Lower lobe of right lung (tissue), 2 donors: ENCODE measurements around the gene GLB1L3. TPM values are rescaled to one million over a fixed set of nuclear protein-coding genes. Genes with fewer than 3 reads are reported as not detected.

Experiments used
- ATAC-seq, 2 donors: fragments of 200-7000 bp; cut with Tn5 transposase; one replicate each; pipeline ENCODE4 v1.9.1; 2020 to 2022; ENCODE audit warnings: mild to moderate bottlenecking in 2 of 2, moderate library complexity in 2 of 2
- DNase-seq: peaks from one replicate; pipeline ENCODE4 v3.0.0-alpha.2; 2020
- H3K27ac ChIP-seq: fragments of 200-600 bp; one replicate; pipeline ENCODE4 v1.8.0; 2022
- H3K27me3 ChIP-seq: fragments of 200-600 bp; one replicate; pipeline ENCODE4 v1.8.0; 2022; ENCODE audit warnings: low read depth
- H3K36me3 ChIP-seq: fragments of 200-600 bp; one replicate; pipeline ENCODE4 v1.8.0; 2022; ENCODE audit warnings: mild to moderate bottlenecking
- H3K4me1 ChIP-seq: fragments of 200-600 bp; one replicate; pipeline ENCODE4 v1.8.0; 2022
- H3K4me3 ChIP-seq: fragments of 200-600 bp; one replicate; pipeline ENCODE4 v1.8.0; 2022; ENCODE audit warnings: mild to moderate bottlenecking
- H3K9me3 ChIP-seq: fragments of 200-600 bp; one replicate; pipeline ENCODE4 v1.8.0; 2022
- intact Hi-C: fragments of 100-400 bp; cut with DNase I; formaldehyde crosslinking; loops from one replicate; pipeline ENCODE4 v1.11.0; 2022
- total RNA-seq: library from RNA; stranded (reverse); fragmentation: NEBNext Ultra II Directional; extraction: Animal tissue kit (Norgen Biotek cat#: 25700); gene quantifications from one replicate; pipeline ENCODE4 v1.2.1, GENCODE V29; 2021
- TF ChIP-seq, protein P1 (sequence below): fragments of 200-600 bp; IDR thresholded peaks from one replicate; pipeline ENCODE4 v1.8.0; 2022; ENCODE audit warnings: antibody characterized with exemption, mild to moderate bottlenecking
- donor health status: DM: no; HTN: yes; CAD: no; lungs with severe emphysema.

Gene GLB1L3
- total RNA-seq, 1 donor from 2014 or later: 0.27 TPM

DNA sequence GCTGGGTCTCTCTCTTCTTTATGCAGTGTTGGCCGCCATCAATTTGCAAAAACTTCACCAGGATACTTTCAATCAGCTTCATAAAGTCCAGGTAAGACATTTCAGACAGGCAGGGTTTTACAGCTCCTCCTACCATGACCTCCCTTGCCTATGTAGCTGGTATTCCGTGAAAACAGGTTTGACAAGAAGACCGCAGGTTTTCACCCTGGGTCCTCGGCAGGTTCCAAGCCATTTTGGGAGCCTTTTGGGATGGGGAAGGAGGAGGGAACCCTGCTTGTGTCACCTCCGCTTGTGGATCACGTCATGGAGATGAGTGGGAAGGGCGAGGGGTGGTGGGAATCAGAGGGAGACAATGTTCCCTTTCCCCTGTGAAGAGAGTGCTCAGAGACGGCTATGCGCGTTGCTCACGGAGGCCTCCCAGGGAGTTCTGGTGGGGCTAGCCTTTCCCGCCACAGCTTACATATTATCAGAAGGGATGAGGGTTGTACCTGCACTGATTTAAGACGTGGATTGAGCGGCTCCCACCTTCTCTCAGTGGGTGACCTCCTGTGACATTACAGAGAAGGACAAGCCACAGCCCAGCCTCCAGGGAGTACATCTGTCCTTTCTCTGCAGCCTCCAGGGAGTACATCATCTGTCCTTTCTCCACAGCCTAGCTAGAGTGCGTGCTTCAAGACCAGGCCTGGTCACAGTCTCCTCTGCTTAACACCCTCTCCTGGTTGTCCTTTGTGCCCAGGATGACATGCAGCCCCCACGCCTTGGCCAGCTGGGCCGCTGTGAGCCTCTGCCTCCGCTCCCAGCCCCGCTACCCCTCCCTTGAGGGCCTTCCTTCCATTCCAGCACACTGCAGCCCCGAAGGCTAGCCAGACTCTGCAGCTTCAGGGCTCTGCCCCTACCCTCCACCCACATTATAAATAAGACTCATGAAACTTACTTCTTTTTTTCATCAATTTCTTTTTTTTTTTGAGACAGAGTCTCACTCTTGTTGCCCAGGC is 17.2 kb downstream of the GLB1L3 start:
- Histone ChIP-seq H3K27ac (no peak overlapping the region), H3K9me3 (no peaks in the 10 kb centered on the region), H3K27me3 (no peaks in the 10 kb centered on the region), H3K4me1 (no peaks in the 10 kb centered on the region), H3K36me3 (no peaks in the 10 kb centered on the region), H3K4me3 (no peak overlapping the region)
- DNase-seq: no peak
- TF ChIP-seq, protein P1, sequence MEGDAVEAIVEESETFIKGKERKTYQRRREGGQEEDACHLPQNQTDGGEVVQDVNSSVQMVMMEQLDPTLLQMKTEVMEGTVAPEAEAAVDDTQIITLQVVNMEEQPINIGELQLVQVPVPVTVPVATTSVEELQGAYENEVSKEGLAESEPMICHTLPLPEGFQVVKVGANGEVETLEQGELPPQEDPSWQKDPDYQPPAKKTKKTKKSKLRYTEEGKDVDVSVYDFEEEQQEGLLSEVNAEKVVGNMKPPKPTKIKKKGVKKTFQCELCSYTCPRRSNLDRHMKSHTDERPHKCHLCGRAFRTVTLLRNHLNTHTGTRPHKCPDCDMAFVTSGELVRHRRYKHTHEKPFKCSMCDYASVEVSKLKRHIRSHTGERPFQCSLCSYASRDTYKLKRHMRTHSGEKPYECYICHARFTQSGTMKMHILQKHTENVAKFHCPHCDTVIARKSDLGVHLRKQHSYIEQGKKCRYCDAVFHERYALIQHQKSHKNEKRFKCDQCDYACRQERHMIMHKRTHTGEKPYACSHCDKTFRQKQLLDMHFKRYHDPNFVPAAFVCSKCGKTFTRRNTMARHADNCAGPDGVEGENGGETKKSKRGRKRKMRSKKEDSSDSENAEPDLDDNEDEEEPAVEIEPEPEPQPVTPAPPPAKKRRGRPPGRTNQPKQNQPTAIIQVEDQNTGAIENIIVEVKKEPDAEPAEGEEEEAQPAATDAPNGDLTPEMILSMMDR: no peak
- intact Hi-C loops: no loop called here
- no peak for ATAC-seq

DNA sequence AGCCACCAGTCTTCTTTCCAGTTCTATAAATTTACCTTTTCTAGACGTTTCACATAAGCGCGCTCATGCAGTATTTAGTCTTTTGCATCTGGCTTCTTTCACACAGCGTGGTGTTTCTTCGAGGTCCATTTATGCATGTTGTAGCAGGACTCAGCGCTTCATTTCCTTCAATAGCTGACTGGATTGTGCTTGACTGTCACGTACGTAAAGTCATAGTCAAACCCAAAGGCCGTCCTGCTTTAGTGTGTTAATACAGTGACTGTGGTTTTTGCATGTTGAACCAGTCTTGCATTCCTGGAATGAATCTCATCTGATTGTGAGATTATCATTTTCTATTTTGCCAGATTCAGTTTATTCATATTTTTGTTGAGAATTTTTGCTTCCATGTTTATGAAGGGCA is 18.5 kb downstream of the GLB1L3 start:
- H3K27ac ChIP-seq: no peak overlapping the region
- TF ChIP-seq, protein P1: no peak
- H3K4me1 ChIP-seq: no peaks in the 10 kb centered on the region
- intact Hi-C loops: no loop called here
- ATAC-seq: no peak
- no peaks in the 10 kb centered on the region for H3K27me3 ChIP-seq
- no peak overlapping the region for H3K4me3 ChIP-seq
- H3K36me3 ChIP-seq: no peaks in the 10 kb centered on the region
- no peaks in the 10 kb centered on the region for H3K9me3 ChIP-seq
- DNase-seq: no peak

DNA sequence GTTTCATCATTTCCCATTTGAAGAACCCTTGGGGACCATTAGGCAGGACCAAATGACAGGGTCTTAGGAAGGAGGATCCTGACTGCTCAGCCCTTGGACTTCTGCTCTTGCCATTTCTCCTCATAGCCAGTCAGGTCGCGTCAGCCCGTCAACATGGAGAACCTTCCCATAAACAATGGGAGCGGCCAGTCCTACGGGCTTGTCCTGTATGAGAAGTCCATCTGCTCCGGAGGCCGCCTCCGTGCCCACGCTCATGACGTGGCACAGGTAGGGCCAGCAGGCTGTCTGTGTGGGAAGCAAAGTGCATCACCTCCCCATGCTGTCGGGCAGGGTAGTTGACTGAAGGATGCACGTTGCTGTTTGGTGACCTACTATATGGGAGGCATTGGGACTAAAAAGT is 36.0 kb downstream of the GLB1L3 start:
- H3K4me3 ChIP-seq: no peak overlapping the region
- H3K27me3 ChIP-seq: no peaks in the 10 kb centered on the region
- ATAC-seq (no peak), DNase-seq (no peak)
- TF ChIP-seq, protein P1: no peak
- no peaks in the 10 kb centered on the region for H3K4me1 ChIP-seq
- H3K36me3 ChIP-seq: no peaks in the 10 kb centered on the region
- no peak overlapping the region for H3K27ac ChIP-seq
- intact Hi-C loops: no loop called here
- peaks cover 8% of the 10 kb centered on the region for H3K9me3 ChIP-seq

DNA sequence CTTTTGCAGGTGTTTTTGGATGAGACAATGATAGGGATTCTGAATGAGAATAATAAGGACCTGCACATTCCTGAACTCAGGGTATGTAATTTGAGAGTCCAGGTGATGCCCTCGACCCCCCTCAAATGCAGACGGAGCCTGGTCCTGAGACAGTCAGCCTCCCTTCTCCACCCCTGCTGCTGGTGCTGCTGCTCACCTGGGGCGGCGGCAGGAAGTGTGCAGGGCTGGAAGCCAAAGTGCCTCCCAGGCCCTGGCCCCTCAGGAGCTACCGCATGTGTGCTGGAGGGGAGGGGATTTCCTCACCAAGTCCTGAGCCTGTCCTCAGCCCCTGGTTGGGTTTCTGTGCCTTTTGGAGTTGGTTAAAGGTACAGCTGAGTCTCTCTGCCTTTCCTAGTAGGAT is 36.6 kb downstream of the GLB1L3 start:
- no peaks in the 10 kb centered on the region for H3K4me1 ChIP-seq
- no peak overlapping the region for H3K4me3 ChIP-seq
- DNase-seq (no peak), ATAC-seq (no peak)
- intact Hi-C loops: no loop called here
- H3K36me3 ChIP-seq: no peaks in the 10 kb centered on the region
- no peak overlapping the region for H3K27ac ChIP-seq
- no peaks in the 10 kb centered on the region for H3K27me3 ChIP-seq
- peaks cover 8% of the 10 kb centered on the region for H3K9me3 ChIP-seq
- TF ChIP-seq, protein P1: no peak

DNA sequence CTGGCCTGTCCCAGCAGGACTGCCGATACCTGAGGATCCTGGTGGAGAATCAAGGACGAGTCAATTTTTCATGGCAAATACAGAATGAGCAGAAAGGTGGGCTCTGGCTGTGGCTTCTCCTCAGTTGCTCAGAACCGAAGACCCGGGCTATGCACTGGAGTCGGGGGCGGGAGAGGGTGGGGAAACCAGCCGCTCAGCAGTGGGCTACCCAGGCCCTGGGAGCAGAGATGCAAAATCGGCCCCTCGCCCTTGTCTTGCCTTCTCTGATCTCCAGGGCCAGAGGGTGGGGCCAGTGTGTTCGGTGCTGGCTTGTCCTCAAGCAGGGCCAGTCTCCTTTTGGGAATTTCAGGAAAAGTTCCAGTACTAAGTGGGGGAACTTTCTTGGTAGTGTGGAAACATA is 37.2 kb downstream of the GLB1L3 start:
- no peaks in the 10 kb centered on the region for H3K4me1 ChIP-seq
- H3K4me3 ChIP-seq: no peak overlapping the region
- peaks cover 8% of the 10 kb centered on the region for H3K9me3 ChIP-seq
- no peaks in the 10 kb centered on the region for H3K36me3 ChIP-seq
- DNase-seq: no peak
- intact Hi-C loops: no loop called here
- TF ChIP-seq, protein P1: no peak
- no peak overlapping the region for H3K27ac ChIP-seq
- no peaks in the 10 kb centered on the region for H3K27me3 ChIP-seq
- ATAC-seq: no peak
